ENCODE results near the gene KCNQ1.

The KCNQ1 gene

GRCh38 chr11:2660357-2660939 is 215.6 kb downstream of the KCNQ1 start:
- no peak for DNase-seq

GRCh38 chr11:2661173-2662023 is 216.6 kb downstream of the KCNQ1 start:
- DNase-seq = no peak

GRCh38 chr11:2662024-2662312 is 217.2 kb downstream of the KCNQ1 start:
- DNase-seq = no peak

- no peak for DNase-seq
Observed at GRCh38 chr11:2662430-2663299, 217.9 kb downstream of the KCNQ1 start.

GRCh38 chr11:2663506-2663905 is 218.7 kb downstream of the KCNQ1 start:
- no peak for DNase-seq

- no peak for DNase-seq
Observed at GRCh38 chr11:2663915-2664314, 219.1 kb downstream of the KCNQ1 start.

GRCh38 chr11:2664376-2664775 is 219.6 kb downstream of the KCNQ1 start:
- no peak for DNase-seq

GRCh38 chr11:2664791-2665525 is 220.2 kb downstream of the KCNQ1 start:
- no peak for DNase-seq

GRCh38 chr11:2665526-2666400 is 221.0 kb downstream of the KCNQ1 start:
- DNase-seq = no peak

GRCh38 chr11:2666401-2666741 is 221.6 kb downstream of the KCNQ1 start:
- no peak for DNase-seq

GRCh38 chr11:2666828-2667570 is 222.2 kb downstream of the KCNQ1 start:
- no peak for DNase-seq

GRCh38 chr11:2667940-2668339 is 223.1 kb downstream of the KCNQ1 start:
- DNase-seq = no peak

GRCh38 chr11:2668876-2669275 is 224.1 kb downstream of the KCNQ1 start:
- DNase-seq = no peak

- no peak for DNase-seq
Observed at GRCh38 chr11:2669634-2670469, 225.0 kb downstream of the KCNQ1 start.

GRCh38 chr11:2670541-2671100 is 225.8 kb downstream of the KCNQ1 start:
- no peak for DNase-seq

- DNase-seq = no peak
Observed at GRCh38 chr11:2671748-2672147, 226.9 kb downstream of the KCNQ1 start.

- DNase-seq = no peak
Observed at GRCh38 chr11:2672553-2673249, 227.9 kb downstream of the KCNQ1 start.

GRCh38 chr11:2673250-2673610 is 228.4 kb downstream of the KCNQ1 start:
- no peak for DNase-seq

- DNase-seq = no peak
Observed at GRCh38 chr11:2673871-2674471, 229.2 kb downstream of the KCNQ1 start.

All from DMS153 (cell line).